GM18873 (cell line): ENCODE results near the gene KISS1.

Experiments
- ATAC-seq: cut with Tn5 transposase; IDR thresholded peaks from one replicate; pipeline ENCODE4 v1.9.1; 2021; ENCODE audit warnings: mild to moderate bottlenecking, moderate library complexity, moderate number of reproducible peaks; ENCODE audit not compliant: unreplicated experiment, low FRiP score

KISS1 gene

GRCh38 chr1:204194080-204194479, 2.2 kb downstream of the KISS1 start:
- no peak for ATAC-seq

DNA sequence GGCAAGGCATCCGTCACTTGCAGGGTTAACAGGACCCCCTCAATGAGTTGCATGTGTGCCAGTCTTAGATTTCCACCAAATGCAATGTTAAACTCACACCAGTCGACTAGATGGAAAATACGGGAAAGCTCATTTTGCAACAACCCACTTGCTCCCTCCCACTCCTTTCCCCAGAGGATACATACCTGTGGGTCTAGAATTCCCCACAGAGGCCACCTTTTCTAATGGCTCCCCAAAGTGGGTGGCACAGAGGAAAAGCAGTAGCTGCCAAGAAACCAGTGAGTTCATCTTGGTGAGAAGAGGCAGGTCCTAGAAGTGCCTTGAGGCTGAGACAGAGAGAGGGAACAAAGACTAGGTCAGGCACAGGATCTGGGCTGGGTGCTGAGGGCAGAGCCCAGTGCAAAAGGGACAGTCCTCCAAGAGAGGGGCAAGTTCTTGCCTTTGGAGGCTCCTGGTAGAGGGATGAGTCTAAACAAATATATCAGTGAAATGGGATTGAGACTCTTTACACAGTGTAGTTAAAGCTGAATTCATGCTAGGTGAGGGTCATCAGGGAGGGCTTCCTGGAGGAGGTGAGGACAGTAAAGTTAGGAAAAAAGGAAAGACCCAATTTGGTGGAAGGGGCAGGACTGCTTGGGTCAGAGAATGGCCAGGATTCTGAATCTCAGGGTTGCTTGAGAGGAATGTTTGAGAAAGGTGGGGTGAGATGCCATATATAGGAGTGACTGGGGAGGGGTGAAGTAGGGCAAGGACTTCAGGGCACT, 3.5 kb downstream of the KISS1 start:
- no peak for ATAC-seq

- no peak for ATAC-seq
Observed at GRCh38 chr1:204192046-204192445, 4.2 kb downstream of the KISS1 start.

DNA sequence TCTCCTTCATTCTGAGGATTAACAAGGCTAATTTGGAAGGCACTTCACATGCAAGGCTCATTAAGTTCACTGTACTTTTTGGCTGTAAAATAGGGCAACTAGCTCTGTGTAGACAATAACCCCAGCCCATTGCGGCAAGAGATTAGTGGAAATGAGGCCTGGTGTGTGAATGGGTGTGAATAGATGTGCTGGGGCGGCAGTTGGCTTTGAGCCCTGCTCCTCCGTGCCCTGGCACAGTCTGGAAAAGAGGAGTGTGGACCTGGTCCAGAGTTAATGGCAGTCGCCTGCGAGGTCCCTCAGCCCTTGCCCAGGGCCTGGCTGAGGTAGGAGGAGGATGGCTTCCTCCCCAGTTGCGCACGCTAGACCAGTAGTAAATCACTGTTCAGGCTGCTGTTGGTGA, 4.8 kb downstream of the KISS1 start:
- ATAC-seq: no peak

- no peak for ATAC-seq
Observed at GRCh38 chr1:204190212-204191211, 5.8 kb downstream of the KISS1 start.

- no peak for ATAC-seq
Observed at GRCh38 chr1:204188959-204189639, 7.2 kb downstream of the KISS1 start.

DNA sequence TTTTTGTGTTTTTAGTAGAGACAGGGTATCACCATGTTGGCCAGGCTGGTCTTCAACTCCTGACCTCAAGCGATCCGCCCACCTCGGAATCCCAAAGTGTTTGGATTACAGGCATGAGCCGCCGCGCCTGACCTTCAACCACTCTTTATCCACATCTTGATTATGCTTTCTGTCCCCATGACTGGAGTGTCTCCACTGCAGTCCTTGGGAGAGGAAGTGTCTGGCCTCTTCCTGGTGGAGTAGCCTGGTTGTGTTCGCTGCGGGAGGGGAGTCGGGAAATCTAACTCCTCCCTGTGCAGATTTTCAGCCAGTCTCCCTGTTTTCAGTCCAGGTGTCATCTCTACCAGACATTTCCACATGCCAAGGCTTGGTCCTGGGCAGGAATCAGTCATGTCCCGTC, 9.7 kb downstream of the KISS1 start:
- no peak for ATAC-seq

- no peak for ATAC-seq
Observed at GRCh38 chr1:204181116-204181515, 15.2 kb downstream of the KISS1 start.

DNA sequence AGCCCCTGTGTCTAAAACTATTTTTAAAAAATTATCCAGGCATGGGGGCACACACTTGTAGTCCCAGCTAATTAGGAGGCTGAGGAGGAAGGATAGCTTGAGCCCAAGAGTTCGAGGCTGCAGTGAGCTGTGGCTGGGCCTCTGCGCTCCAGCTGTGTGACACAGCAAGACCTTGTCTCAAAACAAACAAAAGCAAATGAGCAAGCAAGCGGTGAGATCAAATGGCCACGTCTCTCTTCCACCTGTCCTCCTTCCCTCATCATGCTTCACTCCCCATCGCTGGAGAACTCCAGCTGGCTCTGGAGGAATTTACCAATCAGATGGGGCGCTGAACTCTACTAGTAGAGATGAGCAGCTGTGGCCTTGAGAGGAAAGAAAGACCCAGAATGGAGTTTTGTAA, 16.2 kb downstream of the KISS1 start:
- ATAC-seq: no peak

- ATAC-seq: no peak
Observed at GRCh38 chr1:204178487-204179281, 17.6 kb downstream of the KISS1 start.

- no peak for ATAC-seq
Observed at GRCh38 chr1:204177133-204177532, 19.2 kb downstream of the KISS1 start.

GRCh38 chr1:204176049-204176448, 20.2 kb downstream of the KISS1 start:
- no peak for ATAC-seq

GRCh38 chr1:204174958-204175357, 21.3 kb downstream of the KISS1 start:
- no peak for ATAC-seq

DNA sequence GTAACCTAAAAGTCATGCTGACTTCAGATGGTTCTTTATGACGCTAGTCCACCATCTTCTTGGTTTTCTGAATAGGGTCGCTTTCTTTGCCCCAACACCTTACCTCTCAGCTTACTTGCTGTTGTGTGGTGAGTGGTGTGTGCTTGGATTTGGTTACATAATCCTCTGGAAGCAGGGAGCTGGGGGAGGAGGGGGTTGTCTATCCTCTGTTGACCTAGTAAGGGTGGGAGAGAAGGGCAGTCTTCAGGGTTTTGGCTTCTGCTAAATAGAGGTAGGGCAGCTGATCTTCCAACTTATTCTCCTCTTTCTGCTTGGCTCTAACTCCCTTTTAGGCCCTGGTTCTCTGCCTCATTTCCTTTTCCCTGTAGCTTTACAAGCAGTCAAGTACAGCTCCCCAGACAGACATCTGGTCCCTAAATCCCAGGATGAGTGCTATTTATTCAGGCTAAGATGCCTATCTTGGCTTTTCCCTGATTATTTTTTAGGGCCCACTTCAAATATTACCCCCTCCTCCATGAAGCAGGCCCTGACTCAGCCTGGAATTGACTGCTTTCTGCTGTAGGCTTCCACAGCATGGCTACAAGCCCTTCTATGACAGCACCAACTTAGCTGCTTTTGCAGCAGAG, 23.8 kb downstream of the KISS1 start:
- ATAC-seq: no peak

DNA sequence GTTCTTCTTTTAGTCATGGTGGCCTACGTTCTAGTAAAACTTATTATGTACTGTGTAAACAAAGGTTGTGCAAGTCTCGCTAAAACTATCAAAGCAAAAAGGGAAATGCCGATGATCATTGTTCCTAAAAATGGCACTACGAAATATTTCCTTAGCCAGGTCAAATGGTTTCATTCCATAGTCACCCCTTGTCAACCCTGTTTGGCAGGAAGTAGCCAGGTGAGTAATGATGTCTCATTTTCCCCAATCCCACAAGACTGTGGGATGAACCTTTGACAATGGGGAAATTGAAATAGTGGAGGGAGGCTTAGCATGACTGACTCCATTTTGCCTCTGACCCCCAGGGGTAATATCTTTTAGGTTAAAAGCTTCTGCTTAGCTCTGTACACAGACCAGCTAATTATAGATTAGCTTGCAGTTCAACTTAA, 24.5 kb downstream of the KISS1 start:
- ATAC-seq: no peak

GRCh38 chr1:204170494-204171155, 25.7 kb downstream of the KISS1 start:
- no peak for ATAC-seq

DNA sequence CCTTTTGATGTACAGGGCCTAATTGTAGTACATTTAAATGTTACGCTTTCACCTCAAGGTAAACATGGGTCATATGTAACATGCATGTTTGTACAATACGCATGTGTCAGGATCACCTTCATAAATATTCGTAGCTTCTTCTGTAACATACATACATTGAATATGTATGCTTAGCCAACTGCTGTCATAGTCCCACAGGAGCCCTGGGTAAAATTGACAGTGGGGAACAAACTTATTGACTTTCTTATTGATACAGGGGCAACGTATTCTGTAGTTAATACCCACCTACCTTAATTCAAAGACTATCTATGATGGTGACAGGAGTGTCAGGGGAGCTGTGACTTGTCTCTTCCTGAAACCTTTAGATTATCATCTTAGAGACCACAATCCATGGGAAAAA, 26.4 kb downstream of the KISS1 start:
- no peak for ATAC-seq

GRCh38 chr1:204167730-204168129, 28.6 kb downstream of the KISS1 start:
- no peak for ATAC-seq

- ATAC-seq: no peak
Observed at GRCh38 chr1:204166219-204166618, 30.1 kb downstream of the KISS1 start, which contains the start of gene REN. TSS of gene REN (minus strand) at chr1:204166337. CDS start at chr1:204166293, 44 bp downstream.
